Medulla oblongata (tissue), 1 donor: ENCODE measurements around the gene TIMM50.
"Not testable (repeated sequence)": the region's sequence is repeated elsewhere in the genome, so short reads cannot be mapped to it uniquely, and the experiment has no call there.

Source experiments
- DNase-seq: peaks from one replicate; pipeline ENCODE4 v3.0.0-alpha.2; 2015; ENCODE audit errors: extremely low spot score

TIMM50 gene

GRCh38 chr19:39480337-39481228 lies at the start of gene TIMM50:
TSS of gene TIMM50 (plus strand) at chr19:39480838. CDS start at chr19:39480854, 16 bp downstream.
- DNase-seq, result peak; percentile 94

- DNase-seq, result no peak
These were observed 48.0 kb upstream of the TIMM50 start for GRCh38 chr19:39432677-39433025.

- DNase-seq, result no peak
These were observed 47.1 kb upstream of the TIMM50 start for GRCh38 chr19:39433480-39434079.

- no peak for DNase-seq
These were observed 46.2 kb upstream of the TIMM50 start for GRCh38 chr19:39434123-39435076.

- DNase-seq, result peak; percentile 98
These were observed 44.9 kb upstream of the TIMM50 start, which contains the start of gene RPS16 for GRCh38 chr19:39435499-39436349. TSS of gene RPS16 (minus strand) at chr19:39435949. CDS start at chr19:39435895, 54 bp downstream.

GRCh38 chr19:39436350-39436716 lies 44.3 kb upstream of the TIMM50 start:
- no peak for DNase-seq

GRCh38 chr19:39438270-39438934 lies 42.2 kb upstream of the TIMM50 start:
- DNase-seq, result no peak

GRCh38 chr19:39444598-39445195 lies 35.9 kb upstream of the TIMM50 start:
- no peak for DNase-seq

GRCh38 chr19:39445196-39446111 lies 35.2 kb upstream of the TIMM50 start, which contains the start of gene SUPT5H:
TSS of gene SUPT5H (plus strand) at chr19:39445582. CDS start at chr19:39445891, 309 bp downstream.
- DNase-seq, result peak; percentile 97

- no peak for DNase-seq
These were observed 34.1 kb upstream of the TIMM50 start for GRCh38 chr19:39446365-39447084.

- no peak for DNase-seq
These were observed 32.4 kb upstream of the TIMM50 start for GRCh38 chr19:39448271-39448670.

- no peak for DNase-seq
These were observed 31.4 kb upstream of the TIMM50 start for GRCh38 chr19:39449116-39449797.

- not testable (repeated sequence) for DNase-seq
These were observed 29.4 kb upstream of the TIMM50 start for GRCh38 chr19:39451257-39451656.

GRCh38 chr19:39463403-39463802 lies 17.2 kb upstream of the TIMM50 start:
- no peak for DNase-seq

GRCh38 chr19:39465956-39466747 lies 14.5 kb upstream of the TIMM50 start:
- DNase-seq, result no peak

- no peak for DNase-seq
These were observed 12.7 kb upstream of the TIMM50 start for GRCh38 chr19:39467941-39468340.

- no peak for DNase-seq
These were observed 11.6 kb upstream of the TIMM50 start for GRCh38 chr19:39469036-39469435.
